Naive thymus-derived CD4-positive, alpha-beta T cell (primary cell): ENCODE data around the gene CLCN7. TPM values are rescaled to one million over a fixed set of nuclear protein-coding genes. Genes with fewer than 3 reads are reported as not detected.

Experiments
- ATAC-seq: fragments of 150-1000 bp; cut with Tn5 transposase; 2 replicates; pipeline ENCODE4 v1.10.0; 2021; ENCODE audit warnings: mild to moderate bottlenecking, moderate library complexity
- CTCF ChIA-PET: fragments of 350-600 bp; sonication (Branson Sonifier 250); formaldehyde crosslinking; loops from one replicate; lab custom pipeline; 2021; ENCODE audit warnings: antibody characterized with exemption; lab: Charles Lee
- POLR2A ChIA-PET: fragments of 350-600 bp; sonication (Branson Sonifier 250); formaldehyde crosslinking; loops from one replicate; lab custom pipeline; 2021; ENCODE audit warnings: antibody characterized with exemption, inconsistent platforms; lab: Charles Lee
- DNase-seq, 9 donors: peaks; one replicate each; pipeline versions ENCODE4 v3.0.0 to v3.0.0-alpha.2; 2020 to 2022; ENCODE audit warnings: mixed read lengths in 1 of 9
- H3K27ac ChIP-seq: one replicate; pipeline ENCODE4 v1.7.0; 2013; ENCODE audit warnings: mild to moderate bottlenecking, low read depth, low read length, moderate library complexity
- H3K27me3 ChIP-seq, 2 donors: one replicate each; pipeline ENCODE4 v1.7.0; 2013; ENCODE audit warnings: low read length in 2 of 2, mild to moderate bottlenecking in 2 of 2, moderate library complexity in 2 of 2; ENCODE audit not compliant: control insufficient read depth in 2 of 2, insufficient read depth in 2 of 2
- H3K36me3 ChIP-seq, 3 experiments: 1 replicate in 2 of 3; 2 replicates in 1 of 3; pipeline ENCODE4 v1.7.0; 2013; ENCODE audit warnings: low read length in 3 of 3, mild to moderate bottlenecking in 3 of 3, moderate library complexity in 1 of 3; ENCODE audit not compliant: insufficient read depth in 3 of 3, control insufficient read depth in 2 of 3
- H3K4me1 ChIP-seq, 2 donors: one replicate each; pipeline ENCODE4 v1.7.0; 2013; ENCODE audit warnings: low read length in 2 of 2, mild to moderate bottlenecking in 2 of 2, moderate library complexity in 1 of 2; ENCODE audit not compliant: control insufficient read depth in 2 of 2, insufficient read depth in 2 of 2
- H3K4me3 ChIP-seq: 2 replicates; pipeline ENCODE4 v1.7.0; 2013; ENCODE audit warnings: mild to moderate bottlenecking, low read length
- H3K9me3 ChIP-seq, 3 experiments: 1 replicate in 2 of 3; 2 replicates in 1 of 3; pipeline ENCODE4 v1.7.0; 2013; ENCODE audit warnings: low read length in 3 of 3; ENCODE audit not compliant: control insufficient read depth in 2 of 3
- H3K27ac Mint-ChIP-seq, 9 donors: one replicate each; pipeline ENCODE4 v1.8.0; 2020 to 2022; ENCODE audit warnings: mixed read lengths in 9 of 9, mild to moderate bottlenecking in 8 of 9, moderate library complexity in 5 of 9, inconsistent platforms in 2 of 9
- H3K27me3 Mint-ChIP-seq, 5 donors: one replicate each; pipeline ENCODE4 v1.8.0; 2021 to 2022; ENCODE audit warnings: mixed read lengths in 5 of 5, mild to moderate bottlenecking in 1 of 5
- H3K36me3 Mint-ChIP-seq, 5 donors: one replicate each; pipeline ENCODE4 v1.8.0; 2020 to 2022; ENCODE audit warnings: mixed read lengths in 5 of 5, mild to moderate bottlenecking in 3 of 5, inconsistent platforms in 1 of 5
- H3K4me1 Mint-ChIP-seq, 7 donors: one replicate each; pipeline ENCODE4 v1.8.0; 2020 to 2022; ENCODE audit warnings: mixed read lengths in 7 of 7, mild to moderate bottlenecking in 3 of 7, inconsistent platforms in 1 of 7
- H3K4me3 Mint-ChIP-seq, 10 donors: one replicate each; pipeline ENCODE4 v1.8.0; 2020 to 2022; ENCODE audit warnings: mild to moderate bottlenecking in 10 of 10, mixed read lengths in 10 of 10, moderate library complexity in 6 of 10, inconsistent platforms in 2 of 10
- H3K9me3 Mint-ChIP-seq, 11 donors: one replicate each; pipeline ENCODE4 v1.8.0; 2020 to 2022; ENCODE audit warnings: mixed read lengths in 11 of 11, mild to moderate bottlenecking in 4 of 11, inconsistent platforms in 1 of 11, moderate library complexity in 1 of 11
- intact Hi-C, 2 donors: fragments of 100-400 bp; cut with micrococcal nuclease; formaldehyde crosslinking; loops; one replicate each; pipeline ENCODE4 v1.15.1; 2023
- polyA plus RNA-seq, 2 donors: library from polyadenylated mRNA; unstranded; fragments of 300-500 nt; fragmentation: Illumina TruSeq; gene quantifications; one replicate each; pipeline ENCODE4 v1.2.3, GENCODE V29; 2021
- total RNA-seq, 6 experiments: library from RNA in 5 of 6; stranded (reverse) in 5 of 6; gene quantifications; 1 replicate in 5 of 6; 2 replicates in 1 of 6; pipeline ENCODE4 v1.2.3 and lab custom pipeline; 2021 to 2026

The CLCN7 gene, protein sequence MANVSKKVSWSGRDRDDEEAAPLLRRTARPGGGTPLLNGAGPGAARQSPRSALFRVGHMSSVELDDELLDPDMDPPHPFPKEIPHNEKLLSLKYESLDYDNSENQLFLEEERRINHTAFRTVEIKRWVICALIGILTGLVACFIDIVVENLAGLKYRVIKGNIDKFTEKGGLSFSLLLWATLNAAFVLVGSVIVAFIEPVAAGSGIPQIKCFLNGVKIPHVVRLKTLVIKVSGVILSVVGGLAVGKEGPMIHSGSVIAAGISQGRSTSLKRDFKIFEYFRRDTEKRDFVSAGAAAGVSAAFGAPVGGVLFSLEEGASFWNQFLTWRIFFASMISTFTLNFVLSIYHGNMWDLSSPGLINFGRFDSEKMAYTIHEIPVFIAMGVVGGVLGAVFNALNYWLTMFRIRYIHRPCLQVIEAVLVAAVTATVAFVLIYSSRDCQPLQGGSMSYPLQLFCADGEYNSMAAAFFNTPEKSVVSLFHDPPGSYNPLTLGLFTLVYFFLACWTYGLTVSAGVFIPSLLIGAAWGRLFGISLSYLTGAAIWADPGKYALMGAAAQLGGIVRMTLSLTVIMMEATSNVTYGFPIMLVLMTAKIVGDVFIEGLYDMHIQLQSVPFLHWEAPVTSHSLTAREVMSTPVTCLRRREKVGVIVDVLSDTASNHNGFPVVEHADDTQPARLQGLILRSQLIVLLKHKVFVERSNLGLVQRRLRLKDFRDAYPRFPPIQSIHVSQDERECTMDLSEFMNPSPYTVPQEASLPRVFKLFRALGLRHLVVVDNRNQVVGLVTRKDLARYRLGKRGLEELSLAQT
- total RNA-seq (100 to 1,000 TPM in 4 of 5 experiments, 10 to 100 TPM in 1; 74.8 to 140 (median 115) TPM), polyA plus RNA-seq (10 to 100 TPM; 17.0 to 35.1 TPM), total RNA-seq (lab: John Stamatoyannopoulos, UW) (76.2 reads per million, percentile 79 among the genes with 10 or more reads in this experiment)

DNA sequence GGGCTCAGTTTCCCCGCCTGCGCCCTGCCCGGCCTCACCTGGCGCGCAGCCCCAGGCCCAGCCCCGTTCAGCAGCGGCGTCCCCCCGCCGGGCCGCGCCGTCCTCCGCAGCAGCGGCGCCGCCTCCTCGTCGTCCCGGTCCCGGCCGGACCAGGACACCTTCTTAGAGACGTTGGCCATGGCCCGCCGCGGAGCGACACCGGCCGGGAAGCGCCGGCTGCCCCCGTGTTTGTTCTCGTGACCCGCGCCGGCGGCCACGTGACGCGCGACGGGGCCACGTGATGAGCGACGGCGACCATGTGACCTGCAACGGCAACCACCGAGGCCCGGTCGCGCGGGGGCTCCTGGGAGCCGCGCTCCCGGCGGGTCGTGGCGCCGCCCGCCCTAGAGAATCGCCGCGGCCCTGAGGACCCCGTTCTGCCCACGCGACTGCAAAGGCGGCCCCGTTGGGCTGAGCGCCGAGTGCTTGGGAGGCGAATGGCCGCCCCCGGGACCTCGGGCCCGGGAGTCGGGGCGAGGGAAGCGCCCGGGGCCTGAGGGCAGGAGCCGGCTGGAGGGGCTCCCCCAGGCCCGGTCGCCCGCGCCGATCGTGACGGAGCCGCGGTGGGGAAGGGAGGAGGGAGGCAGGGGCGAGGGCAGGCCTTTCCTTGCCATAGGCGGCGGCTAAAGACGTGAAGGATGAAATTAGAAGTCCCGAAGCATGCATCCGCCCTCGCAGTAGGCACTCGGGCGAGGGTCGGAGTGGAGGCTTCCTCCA lies at the start of gene CLCN7:
Gene CLCN7 (minus strand): TSS at position 233 of the 756 bp plus-strand sequence. CDS start 54 bp downstream, at position 179.
- Histone ChIP-seq H3K4me3 (peak within 1 kb of the TSS; percentile 67), H3K9me3 (no peaks in the 10 kb centered on the region), H3K4me1 (peaks cover 13 to 20% of the 10 kb centered on the region in 2 donors), H3K27me3 (no peaks in the 10 kb centered on the region), H3K36me3 (no peaks in the 10 kb centered on the region), H3K27ac (peak within 1 kb of the TSS; percentile 100)
- DNase-seq (peak; percentile 79 to 95 (median 84)), ATAC-seq (peak; percentile 91)
- CTCF ChIA-PET = no interaction called here
- peak within 1 kb of the TSS; percentile 80 to 90 (median 85) for H3K4me3 Mint-ChIP-seq
- intact Hi-C loops = loop anchor here (1.0 to 10.0 kb wide), 9 partner anchors 18 to 298 kb away; partner anchors contain the start of genes CRAMP1 (in 2 of the 2), IFT140 (in 2 of the 2), TELO2 (in 2 of the 2) and TMEM204 (in 2 of the 2)
- POLR2A ChIA-PET = interaction anchor here (0.6 kb wide), 1 partner anchor 247 kb away, joined by 4 read pairs; no protein-coding TSS in a partner anchor
- no peaks in the 10 kb centered on the region for H3K9me3 Mint-ChIP-seq
- no peaks in the 10 kb centered on the region for H3K27me3 Mint-ChIP-seq
- H3K4me1 Mint-ChIP-seq = peaks cover 18 to 52% (median 42%) of the 10 kb centered on the region in 7 donors
- H3K27ac Mint-ChIP-seq = peak within 1 kb of the TSS; percentile 77 to 95 (median 88)
- no peaks in the 10 kb centered on the region for H3K36me3 Mint-ChIP-seq

DNA sequence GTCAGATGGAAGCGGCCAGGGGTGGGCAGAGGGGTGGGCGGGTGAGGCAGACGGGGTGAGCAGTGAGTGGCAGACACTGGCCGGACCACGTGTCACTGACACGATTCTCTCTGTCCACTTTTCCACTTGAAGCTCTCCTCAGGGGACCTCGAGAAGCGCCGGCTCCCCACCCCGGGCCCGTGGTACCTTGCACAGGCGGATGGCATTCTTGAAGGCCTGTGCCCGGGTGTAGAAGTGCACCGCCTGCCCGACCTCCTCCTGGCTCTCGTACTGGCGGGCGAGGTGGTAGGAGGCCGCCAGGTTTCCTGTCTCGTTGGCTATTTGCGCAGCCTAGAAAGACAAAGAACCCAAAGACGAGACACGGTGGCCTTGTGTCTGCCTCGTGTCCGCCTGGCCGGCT lies 49.5 kb upstream of the CLCN7 start:
- peaks cover 7 to 34% (median 22%) of the 10 kb centered on the region in 7 donors for H3K4me1 Mint-ChIP-seq
- H3K27me3 Mint-ChIP-seq = no peaks in the 10 kb centered on the region
- peaks cover 0 to 8% (median 0%) of the 10 kb centered on the region in 5 donors for H3K36me3 Mint-ChIP-seq
- Histone ChIP-seq H3K4me3 (no peak overlapping the region), H3K9me3 (no peaks in the 10 kb centered on the region), H3K27me3 (no peaks in the 10 kb centered on the region), H3K36me3 (peaks cover 0 to 19% (median 0%) of the 10 kb centered on the region in 3 experiments), H3K27ac (no peak overlapping the region), H3K4me1 (peaks cover 10 to 33% of the 10 kb centered on the region in 2 donors)
- ATAC-seq (no peak), DNase-seq (no peak)
- no peaks in the 10 kb centered on the region for H3K9me3 Mint-ChIP-seq
- peak overlapping the region in 1 of 9 donors; percentile 65 for H3K27ac Mint-ChIP-seq
- CTCF ChIA-PET = interaction anchor here (0.9 kb wide), 1 partner anchor 8 kb away, joined by 5 read pairs; no protein-coding TSS in a partner anchor
- H3K4me3 Mint-ChIP-seq = no peak overlapping the region
- intact Hi-C loops = loop anchor here in 1 of 2 donors (10.0 kb wide), 1 partner anchor 400 kb away; no protein-coding TSS in a partner anchor
- POLR2A ChIA-PET = interaction anchor here (0.6 kb wide), 1 partner anchor 20 kb away, joined by 3 read pairs; no protein-coding TSS in a partner anchor

DNA sequence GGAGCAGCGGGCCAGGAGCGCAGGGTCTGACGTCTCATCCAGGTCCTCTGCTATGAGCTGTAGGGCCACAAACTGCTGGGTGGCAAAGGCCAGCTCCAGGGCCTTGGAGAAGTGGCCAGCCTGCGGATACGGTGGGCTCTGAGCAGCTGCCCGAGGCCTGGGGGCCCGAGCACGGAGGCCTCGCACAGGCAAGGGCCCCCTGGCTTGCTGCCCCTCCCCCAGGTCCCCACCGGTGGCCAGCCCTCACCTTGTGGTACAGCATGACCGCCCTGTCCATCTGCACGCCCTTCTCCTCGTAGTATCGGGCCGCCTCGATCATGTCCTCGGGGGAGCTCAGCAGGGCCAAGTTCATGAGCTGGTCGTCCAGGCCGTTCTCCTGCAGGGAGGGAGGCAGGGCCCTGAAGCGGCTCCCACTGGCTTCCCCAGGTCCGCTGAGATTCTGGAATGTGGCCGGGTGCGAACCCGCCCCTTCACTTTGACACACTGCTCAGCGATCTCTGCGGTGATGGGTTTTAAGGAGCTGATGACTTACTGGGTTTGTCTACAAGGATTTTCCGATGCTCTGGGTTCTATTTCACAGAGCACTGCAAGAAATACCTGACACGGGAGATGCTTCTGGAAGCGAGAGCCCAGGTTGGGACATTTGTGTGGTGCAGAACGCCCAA lies 48.9 kb upstream of the CLCN7 start:
- peaks cover 5 to 30% (median 20%) of the 10 kb centered on the region in 7 donors for H3K4me1 Mint-ChIP-seq
- Histone ChIP-seq H3K27me3 (no peaks in the 10 kb centered on the region), H3K4me3 (no peak overlapping the region), H3K4me1 (peaks cover 10 to 33% of the 10 kb centered on the region in 2 donors), H3K9me3 (no peaks in the 10 kb centered on the region), H3K36me3 (peaks cover 0 to 22% (median 0%) of the 10 kb centered on the region in 3 experiments), H3K27ac (no peak overlapping the region)
- no peak for DNase-seq
- no peak overlapping the region for H3K4me3 Mint-ChIP-seq
- H3K27me3 Mint-ChIP-seq = no peaks in the 10 kb centered on the region
- intact Hi-C loops = loop anchor here in 1 of 2 donors (10.0 kb wide), 1 partner anchor 401 kb away; no protein-coding TSS in a partner anchor
- ATAC-seq = no peak
- POLR2A ChIA-PET = interaction anchor here (0.7 to 2.3 kb wide), 5 partner anchors 9 to 31 kb away, joined by 3 to 8 read pairs (median 7); partner anchors contain the start of genes TELO2 and TMEM204
- CTCF ChIA-PET = interaction anchor here (0.6 to 1.0 kb wide), 3 partner anchors 9 to 95 kb away, joined by 3 to 5 read pairs (median 3); partner anchors contain the start of gene TMEM204
- H3K27ac Mint-ChIP-seq = peak overlapping the region in 1 of 9 donors; percentile 65
- peaks cover 0 to 11% (median 0%) of the 10 kb centered on the region in 5 donors for H3K36me3 Mint-ChIP-seq
- H3K9me3 Mint-ChIP-seq = no peaks in the 10 kb centered on the region

DNA sequence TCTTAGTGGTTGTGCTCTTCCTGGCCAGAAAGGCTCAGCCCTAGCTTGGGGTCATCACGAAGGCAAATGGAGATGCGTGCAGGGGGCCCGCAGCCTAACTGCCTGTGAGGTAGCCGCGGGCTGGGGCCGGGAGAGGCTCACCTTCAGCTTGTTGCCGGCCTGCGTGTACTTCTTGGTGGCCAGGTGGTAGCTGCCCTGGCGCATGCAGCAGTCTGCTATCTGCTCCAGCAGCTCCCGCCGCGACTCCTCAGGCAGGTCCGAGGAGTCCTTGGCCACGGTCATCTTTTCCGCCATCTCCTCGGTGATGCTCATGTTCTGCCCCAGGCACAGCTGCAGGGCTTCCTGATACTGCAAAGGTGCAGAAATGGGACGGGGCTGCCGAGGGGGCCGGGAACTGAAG lies 45.6 kb upstream of the CLCN7 start:
- CTCF ChIA-PET = no interaction called here
- no peaks in the 10 kb centered on the region for H3K9me3 Mint-ChIP-seq
- H3K27ac Mint-ChIP-seq = no peak overlapping the region
- H3K27me3 Mint-ChIP-seq = no peaks in the 10 kb centered on the region
- DNase-seq (no peak), ATAC-seq (no peak)
- peaks cover 0 to 4% (median 1%) of the 10 kb centered on the region in 7 donors for H3K4me1 Mint-ChIP-seq
- H3K9me3 ChIP-seq = no peaks in the 10 kb centered on the region
- POLR2A ChIA-PET = no interaction called here
- peaks cover 0 to 5% of the 10 kb centered on the region in 2 donors for H3K4me1 ChIP-seq
- intact Hi-C loops = loop anchor here in 1 of 2 donors (10.0 kb wide), 1 partner anchor 404 kb away; no protein-coding TSS in a partner anchor
- peaks cover 0 to 27% (median 0%) of the 10 kb centered on the region in 3 experiments for H3K36me3 ChIP-seq
- H3K4me3 ChIP-seq = no peak overlapping the region
- no peak overlapping the region for H3K4me3 Mint-ChIP-seq
- no peak overlapping the region for H3K27ac ChIP-seq
- no peaks in the 10 kb centered on the region for H3K27me3 ChIP-seq
- peaks cover 0 to 14% (median 0%) of the 10 kb centered on the region in 5 donors for H3K36me3 Mint-ChIP-seq

DNA sequence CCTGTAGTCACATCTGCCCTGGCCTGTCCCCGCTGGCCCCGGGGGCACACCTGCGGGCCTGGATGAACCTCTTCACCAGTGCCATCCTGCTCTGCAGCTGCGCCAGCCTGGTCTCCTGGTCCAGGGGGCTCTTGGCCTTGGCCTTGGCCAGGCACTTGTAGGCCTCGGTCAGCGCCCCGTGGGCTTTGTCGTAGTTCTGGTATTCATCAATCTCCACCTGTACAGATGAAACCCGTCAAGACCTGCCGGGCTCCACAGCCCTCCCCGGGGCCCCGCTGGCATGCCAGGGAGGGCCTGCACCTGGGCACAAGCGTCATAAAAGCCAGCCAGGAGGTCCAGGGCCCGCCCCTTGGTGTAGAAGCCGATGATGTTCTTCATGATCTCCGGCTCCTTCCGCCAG lies 45.0 kb upstream of the CLCN7 start:
- Histone ChIP-seq H3K36me3 (peaks cover 0 to 27% (median 0%) of the 10 kb centered on the region in 3 experiments), H3K4me3 (no peak overlapping the region), H3K9me3 (no peaks in the 10 kb centered on the region), H3K4me1 (no peaks in the 10 kb centered on the region), H3K27ac (no peak overlapping the region), H3K27me3 (no peaks in the 10 kb centered on the region)
- POLR2A ChIA-PET = no interaction called here
- intact Hi-C loops = loop anchor here in 1 of 2 donors (10.0 kb wide), 1 partner anchor 405 kb away; no protein-coding TSS in a partner anchor
- DNase-seq (no peak), ATAC-seq (no peak)
- H3K36me3 Mint-ChIP-seq = peaks cover 0 to 18% (median 2%) of the 10 kb centered on the region in 5 donors
- no peak overlapping the region for H3K27ac Mint-ChIP-seq
- no peaks in the 10 kb centered on the region for H3K4me1 Mint-ChIP-seq
- H3K4me3 Mint-ChIP-seq = no peak overlapping the region
- H3K9me3 Mint-ChIP-seq = peaks cover 0 to 3% (median 2%) of the 10 kb centered on the region in 11 donors
- CTCF ChIA-PET = no interaction called here
- H3K27me3 Mint-ChIP-seq = no peaks in the 10 kb centered on the region
